Sigmoid colon (tissue), 7 donors: ENCODE data around the gene TM9SF2. TPM values are rescaled to one million over a fixed set of nuclear protein-coding genes. Genes with fewer than 3 reads are reported as not detected.

Source experiments
- DNase-seq: peaks from one replicate; pipeline ENCODE4 v3.0.0-alpha.2; 2019
- H3K27ac ChIP-seq, 4 donors: fragments of 200-600 bp; sonication (generic); one replicate each; pipeline ENCODE4 v1.5.1; 2016 to 2019; ENCODE audit warnings: mild to moderate bottlenecking in 1 of 4
- H3K27me3 ChIP-seq, 3 donors: fragments of 200-600 bp; sonication (generic); one replicate each; pipeline ENCODE4 v1.5.1; 2019; ENCODE audit warnings: mild to moderate bottlenecking in 1 of 3
- H3K36me3 ChIP-seq, 4 donors: fragments of 200-600 bp; sonication (generic); one replicate each; pipeline ENCODE4 v1.5.1; 2016 to 2019
- H3K4me1 ChIP-seq, 4 donors: fragments of 200-600 bp; sonication (generic); one replicate each; pipeline ENCODE4 v1.5.1; 2017 to 2019
- H3K4me3 ChIP-seq, 4 donors: fragments of 200-600 bp; sonication (generic); one replicate each; pipeline ENCODE4 v1.5.1; 2017 to 2019; ENCODE audit warnings: mild to moderate bottlenecking in 2 of 4, moderate library complexity in 1 of 4
- H3K9me3 ChIP-seq, 4 donors: fragments of 200-600 bp in 3 of 4; sonication (generic) in 3 of 4; one replicate each; pipeline versions ENCODE4 v1.5.1 to v1.6.1; 2013 to 2019
- EP300 ChIP-seq, 4 donors: sonication (generic); formaldehyde crosslinking; IDR thresholded peaks; one replicate each; pipeline ENCODE4 v1.6.1; 2017; ENCODE audit warnings: antibody characterized with exemption in 4 of 4
- POLR2A ChIP-seq, 2 donors: fragments of 450-650 bp; IDR thresholded peaks; one replicate each; pipeline ENCODE4 v1.6.1; 2016; ENCODE audit warnings: antibody characterized with exemption in 2 of 2, mild to moderate bottlenecking in 2 of 2, moderate library complexity in 2 of 2
- POLR2AphosphoS5 ChIP-seq, 4 donors: sonication (generic); formaldehyde crosslinking; IDR thresholded peaks; one replicate each; pipeline ENCODE4 v1.6.1; 2017; ENCODE audit warnings: antibody characterized with exemption in 4 of 4
- WGBS, 2 donors: extraction: QIAGEN DNeasy Blood & Tissue Kit; methylation state at CpG; one replicate each; pipeline ENCODE4 v1.1.7; 2013; 5-methylcytosine and 5-hydroxymethylcytosine counted together
- intact Hi-C: fragments of 100-400 bp; cut with DNase I; formaldehyde crosslinking; loops from one replicate; pipeline ENCODE4 v1.15.1; 2023
- polyA plus RNA-seq, 3 donors: library from polyadenylated mRNA; stranded (reverse); fragments of 200-250 nt; gene quantifications; one replicate each; pipeline ENCODE4 v1.2.3, GENCODE V29; 2013
- total RNA-seq, 4 donors: library from RNA; depleted of rRNA; stranded (reverse); fragments of >200 nt; gene quantifications; one replicate each; pipeline ENCODE4 v1.1.0, GENCODE V29; 2016
- TF ChIP-seq, protein P1 (sequence below), 4 experiments: fragments of 450-650 bp in 3 of 4; fragments of 200-600 bp in 1 of 4; IDR thresholded peaks; one replicate each; pipeline ENCODE4 v1.5.1; 2016 to 2019; ENCODE audit warnings: antibody characterized with exemption in 4 of 4, mild to moderate bottlenecking in 3 of 4, moderate library complexity in 2 of 4
- donor health status: healthy with polysubstance abuse.
- donor health status: Bipolar disorder and iron deficiency.
- donor health status: healthy.

The TM9SF2 gene
- total and polyA plus RNA-seq, 7 donors = 21.6 to 110 (median 61.6) TPM

DNA sequence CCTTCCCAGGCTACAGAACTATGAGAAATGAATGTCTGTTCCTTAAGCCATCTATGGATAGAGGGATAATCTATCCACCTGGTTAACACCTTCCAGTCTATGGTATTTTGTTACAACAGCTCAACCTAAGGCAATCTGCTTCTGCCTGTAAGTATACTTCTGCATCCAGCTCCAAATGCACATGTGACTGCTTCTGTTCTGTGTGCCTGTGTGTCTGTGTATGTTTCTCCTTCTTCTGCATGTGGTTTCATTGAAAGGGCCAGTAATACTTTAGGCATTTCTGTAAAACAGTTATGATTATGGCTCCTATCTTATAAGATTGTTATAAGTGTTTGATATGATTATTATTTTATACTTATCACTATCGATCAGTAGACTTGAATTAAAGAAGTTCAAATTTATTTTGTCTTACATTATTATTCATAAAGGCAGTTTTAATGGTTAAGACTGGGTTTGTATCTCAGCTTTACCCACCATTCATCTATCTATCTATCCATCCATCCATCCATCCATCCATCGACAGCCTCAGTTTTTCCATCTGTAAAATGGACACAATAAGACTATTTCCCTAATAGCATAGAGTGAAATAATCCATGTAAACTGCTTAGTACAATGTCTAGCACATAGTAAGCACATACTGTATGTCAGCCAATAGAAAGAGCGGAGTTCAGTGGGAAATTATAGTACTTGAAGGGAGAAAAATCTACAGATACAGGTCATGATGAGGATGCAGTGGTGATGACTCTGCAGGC, 37.5 kb upstream of the TM9SF2 start:
- Histone ChIP-seq H3K4me3 (no peak overlapping the region), H3K27ac (no peak overlapping the region), H3K4me1 (no peaks in the 10 kb centered on the region), H3K27me3 (no peaks in the 10 kb centered on the region), H3K9me3 (no peaks in the 10 kb centered on the region), H3K36me3 (no peaks in the 10 kb centered on the region)
- intact Hi-C loops = no loop called here
- 96 to 99% methylated on average over 3 of the region's 3 CpGs for WGBS, 2 donors
- TF ChIP-seq POLR2AphosphoS5 (IDR thresholded peaks at IDR 0.05) = no peak
- no peak for TF ChIP-seq POLR2A (IDR thresholded peaks at IDR 0.05)
- TF ChIP-seq, protein P1, sequence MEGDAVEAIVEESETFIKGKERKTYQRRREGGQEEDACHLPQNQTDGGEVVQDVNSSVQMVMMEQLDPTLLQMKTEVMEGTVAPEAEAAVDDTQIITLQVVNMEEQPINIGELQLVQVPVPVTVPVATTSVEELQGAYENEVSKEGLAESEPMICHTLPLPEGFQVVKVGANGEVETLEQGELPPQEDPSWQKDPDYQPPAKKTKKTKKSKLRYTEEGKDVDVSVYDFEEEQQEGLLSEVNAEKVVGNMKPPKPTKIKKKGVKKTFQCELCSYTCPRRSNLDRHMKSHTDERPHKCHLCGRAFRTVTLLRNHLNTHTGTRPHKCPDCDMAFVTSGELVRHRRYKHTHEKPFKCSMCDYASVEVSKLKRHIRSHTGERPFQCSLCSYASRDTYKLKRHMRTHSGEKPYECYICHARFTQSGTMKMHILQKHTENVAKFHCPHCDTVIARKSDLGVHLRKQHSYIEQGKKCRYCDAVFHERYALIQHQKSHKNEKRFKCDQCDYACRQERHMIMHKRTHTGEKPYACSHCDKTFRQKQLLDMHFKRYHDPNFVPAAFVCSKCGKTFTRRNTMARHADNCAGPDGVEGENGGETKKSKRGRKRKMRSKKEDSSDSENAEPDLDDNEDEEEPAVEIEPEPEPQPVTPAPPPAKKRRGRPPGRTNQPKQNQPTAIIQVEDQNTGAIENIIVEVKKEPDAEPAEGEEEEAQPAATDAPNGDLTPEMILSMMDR (IDR thresholded peaks at IDR 0.05) = no peak
- TF ChIP-seq EP300 (IDR thresholded peaks at IDR 0.05) = no peak
- DNase-seq = no peak

DNA sequence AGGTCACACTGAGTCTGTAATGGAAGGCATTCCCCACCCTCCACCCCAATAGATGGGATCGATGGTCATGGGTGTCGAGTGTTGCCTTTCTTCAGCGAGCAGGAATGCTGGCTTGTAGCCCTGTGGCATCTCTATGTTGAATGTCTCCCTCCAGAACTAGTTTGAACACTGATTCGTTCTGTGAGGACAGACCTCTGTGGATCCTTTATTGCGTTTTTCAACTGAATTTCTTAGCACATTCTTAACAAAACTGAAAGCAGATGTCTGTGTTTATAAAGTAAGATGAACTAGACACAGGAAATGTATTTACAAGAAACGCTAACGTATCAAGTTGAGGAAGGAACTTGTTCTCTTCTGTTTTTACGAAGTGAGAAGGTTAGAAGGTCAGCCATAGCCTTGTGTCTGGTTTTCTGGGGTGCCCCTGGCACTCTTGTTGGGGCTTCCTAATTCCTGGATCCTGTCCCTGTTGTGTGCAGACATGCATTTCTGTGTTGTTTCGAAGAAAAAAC, 36.8 kb upstream of the TM9SF2 start:
- Histone ChIP-seq H3K4me3 (no peak overlapping the region), H3K36me3 (no peaks in the 10 kb centered on the region), H3K9me3 (no peaks in the 10 kb centered on the region), H3K4me1 (no peaks in the 10 kb centered on the region), H3K27me3 (peaks cover 0 to 4% (median 0%) of the 10 kb centered on the region in 3 donors), H3K27ac (no peak overlapping the region)
- DNase-seq = no peak
- TF ChIP-seq POLR2A (IDR thresholded peaks at IDR 0.05) (no peak), EP300 (IDR thresholded peaks at IDR 0.05) (no peak), POLR2AphosphoS5 (IDR thresholded peaks at IDR 0.05) (no peak)
- TF ChIP-seq, protein P1 (IDR thresholded peaks at IDR 0.05) = no peak
- intact Hi-C loops = no loop called here
- WGBS, 2 donors = 45 to 80% methylated on average over 9 of the region's 9 CpGs

DNA sequence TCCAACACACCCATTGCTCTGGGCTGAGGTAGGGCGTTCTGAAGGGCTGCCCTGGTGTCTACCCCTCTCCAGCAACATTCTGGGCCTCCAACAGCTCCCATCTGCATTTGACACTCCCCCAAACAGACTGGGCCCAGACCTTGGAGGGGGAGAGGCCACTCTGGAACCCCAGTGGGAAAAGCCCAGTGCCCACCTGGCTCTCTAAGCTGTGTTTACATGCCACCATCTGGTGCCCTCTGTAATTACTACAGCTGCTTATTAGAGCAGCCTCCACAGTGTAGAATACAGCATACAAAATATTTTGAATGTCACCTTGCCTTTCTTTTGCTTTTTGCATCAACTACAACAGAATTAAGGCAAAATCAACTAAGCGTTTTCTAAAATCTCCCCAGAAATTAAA, 35.8 kb upstream of the TM9SF2 start:
- no peaks in the 10 kb centered on the region for H3K9me3 ChIP-seq
- DNase-seq = no peak
- no peaks in the 10 kb centered on the region for H3K4me1 ChIP-seq
- H3K36me3 ChIP-seq = no peaks in the 10 kb centered on the region
- intact Hi-C loops = no loop called here
- WGBS, 2 donors = 96% methylated on average over 2 of the region's 2 CpGs
- TF ChIP-seq POLR2A (IDR thresholded peaks at IDR 0.05) (no peak), POLR2AphosphoS5 (IDR thresholded peaks at IDR 0.05) (no peak), EP300 (IDR thresholded peaks at IDR 0.05) (no peak)
- TF ChIP-seq, protein P1 (IDR thresholded peaks at IDR 0.05) = no peak
- no peak overlapping the region for H3K27ac ChIP-seq
- H3K4me3 ChIP-seq = no peak overlapping the region
- H3K27me3 ChIP-seq = peaks cover 0 to 8% (median 0%) of the 10 kb centered on the region in 3 donors

DNA sequence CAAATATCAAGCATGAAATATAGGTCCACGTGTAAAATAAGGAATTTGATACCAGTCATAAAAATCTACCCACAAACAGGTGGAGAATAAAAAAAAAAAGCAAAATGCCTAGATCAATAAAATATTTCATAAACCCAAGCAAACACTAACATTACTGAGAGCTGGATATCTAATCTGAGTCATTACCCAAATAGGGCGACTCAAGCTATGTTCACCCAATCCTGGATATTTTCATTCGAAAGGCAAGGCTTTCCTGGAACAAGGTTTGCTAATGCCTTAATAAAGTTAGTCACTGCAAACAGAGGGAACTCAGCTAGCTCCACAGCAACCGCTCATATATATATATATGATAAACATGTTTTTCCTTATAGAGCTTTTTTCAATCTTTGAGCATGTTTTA, 33.5 kb upstream of the TM9SF2 start:
- intact Hi-C loops = no loop called here
- no peak overlapping the region for H3K27ac ChIP-seq

More for the DNA sequence above, 33.5 kb upstream of the TM9SF2 start:
- 20 to 71% methylated on average over 4 of the region's 4 CpGs for WGBS, 2 donors
- TF ChIP-seq POLR2AphosphoS5 (IDR thresholded peaks at IDR 0.05) (no peak), POLR2A (IDR thresholded peaks at IDR 0.05) (no peak)
- TF ChIP-seq, protein P1 (IDR thresholded peaks at IDR 0.05) = no peak
- Histone ChIP-seq H3K4me1 (no peaks in the 10 kb centered on the region), H3K9me3 (no peaks in the 10 kb centered on the region), H3K27me3 (peaks cover 0 to 8% (median 0%) of the 10 kb centered on the region in 3 donors), H3K36me3 (no peaks in the 10 kb centered on the region), H3K4me3 (no peak overlapping the region)
- DNase-seq = no peak
